Measurements from ENCODE around the gene AFF3.

Gene AFF3

DNA sequence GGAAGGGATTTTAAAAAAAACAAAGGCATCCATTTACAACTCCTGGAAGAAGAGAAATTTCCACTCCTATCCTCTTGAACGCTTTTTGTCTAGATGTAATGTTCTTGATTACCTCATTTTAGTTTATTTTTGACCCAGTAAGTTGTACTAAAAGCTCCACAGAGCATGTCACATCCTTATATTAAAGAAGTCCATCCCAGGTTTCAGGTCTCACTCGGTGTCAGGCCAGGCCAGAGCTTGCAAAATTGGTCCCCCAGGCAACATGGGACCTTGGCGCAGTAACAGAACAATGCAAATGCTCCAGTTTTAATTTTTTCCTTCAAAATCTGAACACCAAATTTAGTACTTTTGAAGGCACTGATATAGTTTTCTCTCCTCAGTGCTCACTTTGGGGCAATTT is 434.2 kb downstream of the AFF3 start:
- no peak overlapping the region for H2BK120ac ChIP-seq (ENCODE audit: low read depth, low read length)
- no peak overlapping the region for H3K18ac ChIP-seq (ENCODE audit: low read depth in 1 of 2, low read length in 2 of 2)
- no peak overlapping the region for H3K4me2 ChIP-seq (ENCODE audit: low read length, poor library complexity, severe bottlenecking)
- peaks cover 9% of the 10 kb centered on the region for H3K4me1 ChIP-seq (ENCODE audit: control insufficient read depth, insufficient read depth, low read depth, low read length)
- no peak for DNase-seq
- H4K91ac ChIP-seq (ENCODE audit: low read length) = no peak overlapping the region
- no peak overlapping the region for H2BK12ac ChIP-seq (ENCODE audit: low read length in 2 of 2)
- H3K36me3 ChIP-seq (ENCODE audit: control insufficient read depth in 1 of 2, insufficient read depth in 2 of 2, low read depth in 1 of 2, low read length in 2 of 2) = no peaks in the 10 kb centered on the region
- no peak overlapping the region for H2BK5ac ChIP-seq (ENCODE audit: low read depth, low read length, poor library complexity, severe bottlenecking)
- H2BK15ac ChIP-seq (ENCODE audit: low read depth, poor library complexity, severe bottlenecking) = no peak overlapping the region
- no peak overlapping the region for H3K4me3 ChIP-seq (ENCODE audit: insufficient read depth in 1 of 2, low read depth in 1 of 2, low read length in 2 of 2)
- whole genome bisulfite sequencing = 79% methylated on average over 2 of the region's 3 CpGs
- H3K23ac ChIP-seq (ENCODE audit: low read length in 2 of 2) = no peak overlapping the region
- no peak overlapping the region for H2AFZ ChIP-seq (ENCODE audit: low read depth, low read length)
- H3K27ac ChIP-seq (ENCODE audit: low read length, poor library complexity, severe bottlenecking) = no peak overlapping the region
- H3K27me3 ChIP-seq (ENCODE audit: control insufficient read depth in 1 of 2, insufficient read depth in 1 of 2, low read length in 2 of 2) = peaks cover 0 to 49% of the 10 kb centered on the region in 2 experiments
- H4K8ac ChIP-seq (ENCODE audit: low read length) = no peak overlapping the region
- H3K14ac ChIP-seq (ENCODE audit: low read length in 2 of 2) = no peak overlapping the region
- H3K79me1 ChIP-seq (replicated peaks; ENCODE audit: low read length, poor library complexity, severe bottlenecking) = peaks cover 6% of the 10 kb centered on the region
- no peaks in the 10 kb centered on the region for H3K9me3 ChIP-seq (ENCODE audit: control insufficient read depth, low read length)
- H2AK5ac ChIP-seq (ENCODE audit: low read length, severe bottlenecking) = peak overlapping the region; percentile 75
- H3K4ac ChIP-seq (ENCODE audit: low read depth in 1 of 2, low read length in 2 of 2) = no peak overlapping the region
- H3K9ac ChIP-seq (ENCODE audit: low read length) = no peak overlapping the region

DNA sequence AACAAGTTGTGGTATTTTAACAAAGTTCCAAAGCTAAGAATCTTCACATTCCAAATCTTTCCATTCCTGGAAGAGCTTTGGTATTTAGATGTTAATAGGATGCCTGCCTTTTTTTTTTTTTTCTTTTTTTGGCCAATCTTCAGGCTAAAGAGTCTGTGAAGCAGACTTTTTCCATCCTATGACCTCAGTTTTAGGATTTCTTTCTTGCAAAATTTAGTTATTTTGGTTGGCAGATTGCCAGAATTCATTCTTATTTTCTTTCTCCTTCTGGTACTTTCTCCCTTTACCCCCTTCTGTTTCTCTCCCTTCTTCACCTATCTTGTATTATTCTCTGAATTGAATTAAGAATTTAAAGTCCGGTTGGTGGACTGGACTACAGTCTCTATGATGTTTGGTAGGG is 434.8 kb downstream of the AFF3 start:
- Histone ChIP-seq H2AK5ac (ENCODE audit: low read length, severe bottlenecking) (no peak overlapping the region), H3K4ac (ENCODE audit: low read depth in 1 of 2, low read length in 2 of 2) (no peak overlapping the region), H3K4me2 (ENCODE audit: low read length, poor library complexity, severe bottlenecking) (no peak overlapping the region), H2BK5ac (ENCODE audit: low read depth, low read length, poor library complexity, severe bottlenecking) (no peak overlapping the region), H2BK15ac (ENCODE audit: low read depth, poor library complexity, severe bottlenecking) (no peak overlapping the region), H2BK12ac (ENCODE audit: low read length in 2 of 2) (no peak overlapping the region), H3K9ac (ENCODE audit: low read length) (no peak overlapping the region), H3K27ac (ENCODE audit: low read length, poor library complexity, severe bottlenecking) (peak overlapping the region; percentile 21), H3K14ac (ENCODE audit: low read length in 2 of 2) (no peak overlapping the region), H3K27me3 (ENCODE audit: control insufficient read depth in 1 of 2, insufficient read depth in 1 of 2, low read length in 2 of 2) (peaks cover 0 to 45% of the 10 kb centered on the region in 2 experiments), H2AFZ (ENCODE audit: low read depth, low read length) (no peak overlapping the region), H3K18ac (ENCODE audit: low read depth in 1 of 2, low read length in 2 of 2) (no peak overlapping the region), H4K8ac (ENCODE audit: low read length) (no peak overlapping the region), H4K91ac (ENCODE audit: low read length) (no peak overlapping the region), H3K4me1 (ENCODE audit: control insufficient read depth, insufficient read depth, low read depth, low read length) (peaks cover 9% of the 10 kb centered on the region), H3K4me3 (ENCODE audit: insufficient read depth in 1 of 2, low read depth in 1 of 2, low read length in 2 of 2) (no peak overlapping the region), H3K23ac (ENCODE audit: low read length in 2 of 2) (no peak overlapping the region), H2BK120ac (ENCODE audit: low read depth, low read length) (no peak overlapping the region), H3K36me3 (ENCODE audit: control insufficient read depth in 1 of 2, insufficient read depth in 2 of 2, low read depth in 1 of 2, low read length in 2 of 2) (no peaks in the 10 kb centered on the region), H3K9me3 (ENCODE audit: control insufficient read depth, low read length) (no peaks in the 10 kb centered on the region), H3K79me1 (replicated peaks; ENCODE audit: low read length, poor library complexity, severe bottlenecking) (peaks cover 6% of the 10 kb centered on the region)
- no CpG with 5 or more reads among the region's 1 CpG for WGBS
- peak; percentile 52 for DNase-seq

DNA sequence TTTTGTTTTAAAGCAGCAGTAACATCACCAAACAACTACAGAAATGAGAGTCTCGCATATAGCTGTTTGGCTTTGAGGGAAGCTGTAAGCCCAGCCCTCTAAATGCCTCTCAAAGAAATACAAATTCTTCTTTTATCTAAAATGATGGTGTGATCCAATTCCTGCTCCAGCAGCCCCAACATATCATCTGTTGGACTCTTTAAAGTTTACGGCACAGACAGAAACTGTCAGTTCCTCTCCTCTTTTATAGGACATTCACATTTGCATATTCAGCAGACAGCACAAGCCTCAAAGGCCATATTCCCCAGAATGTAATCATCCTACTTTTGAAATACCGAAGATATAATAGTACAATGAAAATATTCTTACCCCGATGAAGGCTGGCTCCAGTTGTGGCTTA is 435.7 kb downstream of the AFF3 start:
- Histone ChIP-seq H3K9ac (ENCODE audit: low read length) (no peak overlapping the region), H3K27ac (ENCODE audit: low read length, poor library complexity, severe bottlenecking) (peak overlapping the region; percentile 71), H3K4ac (ENCODE audit: low read depth in 1 of 2, low read length in 2 of 2) (no peak overlapping the region), H4K8ac (ENCODE audit: low read length) (no peak overlapping the region), H3K18ac (ENCODE audit: low read depth in 1 of 2, low read length in 2 of 2) (no peak overlapping the region), H3K27me3 (ENCODE audit: control insufficient read depth in 1 of 2, insufficient read depth in 1 of 2, low read length in 2 of 2) (peaks cover 0 to 36% of the 10 kb centered on the region in 2 experiments), H2BK12ac (ENCODE audit: low read length in 2 of 2) (no peak overlapping the region), H4K91ac (ENCODE audit: low read length) (no peak overlapping the region), H2AFZ (ENCODE audit: low read depth, low read length) (no peak overlapping the region), H3K9me3 (ENCODE audit: control insufficient read depth, low read length) (no peaks in the 10 kb centered on the region), H3K4me2 (ENCODE audit: low read length, poor library complexity, severe bottlenecking) (no peak overlapping the region), H3K4me1 (ENCODE audit: control insufficient read depth, insufficient read depth, low read depth, low read length) (peaks cover 9% of the 10 kb centered on the region), H2BK5ac (ENCODE audit: low read depth, low read length, poor library complexity, severe bottlenecking) (no peak overlapping the region), H2BK15ac (ENCODE audit: low read depth, poor library complexity, severe bottlenecking) (no peak overlapping the region), H3K23ac (ENCODE audit: low read length in 2 of 2) (no peak overlapping the region), H3K4me3 (ENCODE audit: insufficient read depth in 1 of 2, low read depth in 1 of 2, low read length in 2 of 2) (no peak overlapping the region), H3K79me1 (replicated peaks; ENCODE audit: low read length, poor library complexity, severe bottlenecking) (peaks cover 6% of the 10 kb centered on the region), H2BK120ac (ENCODE audit: low read depth, low read length) (no peak overlapping the region), H3K14ac (ENCODE audit: low read length in 2 of 2) (no peak overlapping the region), H2AK5ac (ENCODE audit: low read length, severe bottlenecking) (no peak overlapping the region), H3K36me3 (ENCODE audit: control insufficient read depth in 1 of 2, insufficient read depth in 2 of 2, low read depth in 1 of 2, low read length in 2 of 2) (no peaks in the 10 kb centered on the region)
- DNase-seq = no peak
- WGBS = 96% methylated on average over 4 of the region's 4 CpGs

DNA sequence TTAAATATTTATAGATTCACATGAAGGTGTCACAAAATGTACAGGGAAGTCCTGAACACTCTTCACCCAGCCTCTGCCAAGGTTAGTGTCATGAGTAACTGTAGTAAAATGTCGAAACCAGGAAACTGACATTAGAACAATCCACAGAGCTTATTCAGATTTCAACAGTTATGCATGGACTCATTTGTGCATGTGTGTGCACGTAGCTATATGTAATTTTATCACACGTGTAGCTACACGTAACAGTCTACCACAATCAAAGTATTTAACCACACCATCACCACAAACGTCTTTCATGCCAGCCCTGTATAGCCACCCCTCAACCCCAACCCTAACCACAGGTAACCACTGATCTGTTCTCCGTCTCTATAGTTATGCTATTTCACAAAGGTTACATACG is 440.9 kb downstream of the AFF3 start:
- peaks cover 2% of the 10 kb centered on the region for H3K4me1 ChIP-seq (ENCODE audit: control insufficient read depth, insufficient read depth, low read depth, low read length)
- H3K14ac ChIP-seq (ENCODE audit: low read length in 2 of 2) = no peak overlapping the region
- no peak overlapping the region for H4K8ac ChIP-seq (ENCODE audit: low read length)
- H3K4ac ChIP-seq (ENCODE audit: low read depth in 1 of 2, low read length in 2 of 2) = no peak overlapping the region
- no peak overlapping the region for H4K91ac ChIP-seq (ENCODE audit: low read length)
- no peak overlapping the region for H2AK5ac ChIP-seq (ENCODE audit: low read length, severe bottlenecking)
- H3K4me3 ChIP-seq (ENCODE audit: insufficient read depth in 1 of 2, low read depth in 1 of 2, low read length in 2 of 2) = no peak overlapping the region
- no peak overlapping the region for H3K4me2 ChIP-seq (ENCODE audit: low read length, poor library complexity, severe bottlenecking)
- no peak overlapping the region for H3K23ac ChIP-seq (ENCODE audit: low read length in 2 of 2)
- no peak overlapping the region for H3K18ac ChIP-seq (ENCODE audit: low read depth in 1 of 2, low read length in 2 of 2)
- H3K9me3 ChIP-seq (ENCODE audit: control insufficient read depth, low read length) = no peaks in the 10 kb centered on the region
- H2BK5ac ChIP-seq (ENCODE audit: low read depth, low read length, poor library complexity, severe bottlenecking) = no peak overlapping the region
- H2BK12ac ChIP-seq (ENCODE audit: low read length in 2 of 2) = no peak overlapping the region
- no peak overlapping the region for H3K27ac ChIP-seq (ENCODE audit: low read length, poor library complexity, severe bottlenecking)
- H2BK15ac ChIP-seq (ENCODE audit: low read depth, poor library complexity, severe bottlenecking) = no peak overlapping the region
- peaks cover 11% of the 10 kb centered on the region for H3K79me1 ChIP-seq (replicated peaks; ENCODE audit: low read length, poor library complexity, severe bottlenecking)
- WGBS = 93% methylated on average over 7 of the region's 7 CpGs
- no peak overlapping the region for H2BK120ac ChIP-seq (ENCODE audit: low read depth, low read length)
- no peak for DNase-seq
- peaks cover 0 to 6% of the 10 kb centered on the region in 2 experiments for H3K36me3 ChIP-seq (ENCODE audit: control insufficient read depth in 1 of 2, insufficient read depth in 2 of 2, low read depth in 1 of 2, low read length in 2 of 2)
- no peak overlapping the region for H2AFZ ChIP-seq (ENCODE audit: low read depth, low read length)
- H3K27me3 ChIP-seq (ENCODE audit: control insufficient read depth in 1 of 2, insufficient read depth in 1 of 2, low read length in 2 of 2) = peaks cover 0 to 26% of the 10 kb centered on the region in 2 experiments
- no peak overlapping the region for H3K9ac ChIP-seq (ENCODE audit: low read length)

Measured in mesenchymal stem cell (in vitro differentiated cells and primary cell).